HepG2 (cell line): Measurements from ENCODE around the gene CPVL. TPM values are rescaled to one million over a fixed set of nuclear protein-coding genes. Genes with fewer than 3 reads are reported as not detected.

Source experiments
- NFIC ChIP-seq: IDR thresholded peaks from 2 replicates; pipeline ENCODE4 v1.6.1; 2012; ENCODE audit warnings: mild to moderate bottlenecking, low read length, inconsistent platforms
- PRPF4 ChIP-seq: fragments of 200-400 bp; formaldehyde crosslinking; IDR thresholded peaks from 2 replicates; pipeline ENCODE4 v1.6.1; 2016; ENCODE audit warnings: low read length, low read depth; ENCODE audit not compliant: poor library complexity, severe bottlenecking
- RFXAP ChIP-seq: sonication (generic); formaldehyde crosslinking; IDR thresholded peaks from 2 replicates; pipeline ENCODE4 v1.4.0; 2020; ENCODE audit warnings: missing genetic modification reagents, borderline replicate concordance
- SKI ChIP-seq: fragments of 450-650 bp; IDR thresholded peaks from one replicate; pipeline ENCODE4 v1.6.1; 2018; ENCODE audit warnings: mild to moderate bottlenecking; ENCODE audit not compliant: partially characterized antibody
- TOPORS ChIP-seq: sonication (generic); formaldehyde crosslinking; IDR thresholded peaks from 2 replicates; pipeline ENCODE4 v1.8.0; 2023; ENCODE audit warnings: mild to moderate bottlenecking, missing genetic modification reagents
- ZNF296 ChIP-seq: sonication (generic); formaldehyde crosslinking; conservative IDR thresholded peaks from 2 replicates; pipeline ENCODE4 v1.5.0; 2020; ENCODE audit warnings: mild to moderate bottlenecking, missing genetic modification reagents
- ZZZ3 ChIP-seq: sonication (generic); formaldehyde crosslinking; IDR thresholded peaks from 2 replicates; pipeline ENCODE4 v1.4.0; 2020; ENCODE audit warnings: missing genetic modification reagents, mild to moderate bottlenecking, borderline replicate concordance
- polyA plus RNA-seq, 8 experiments: library from polyadenylated mRNA; depleted of rRNA in 3 of 8; stranded (reverse) in 7 of 8; unstranded in 1 of 8; fragments of >200 nt; fragmentation: Illumina TruSeq in 4 of 8; extraction: Trizol in 4 of 8; gene quantifications; 2 replicates each; pipeline versions ENCODE4 v1.2.1 to v1.2.3, GENCODE V29; 2011 to 2016; ENCODE audit warnings: low read depth in 4 of 8, missing spikeins in 1 of 8, mixed read lengths in 1 of 8; ENCODE audit not compliant: insufficient read depth in 1 of 8
- total RNA-seq, 5 experiments: library from RNA; depleted of rRNA; stranded (reverse); fragments of >200 nt; fragmentation: Illumina TruSeq; extraction: Trizol; gene quantifications; 2 replicates each; pipeline ENCODE4 v1.2.3, GENCODE V29; 2016; ENCODE audit warnings: low read depth in 1 of 5
- TF ChIP-seq, protein P1 (sequence below): sonication (generic); formaldehyde crosslinking; IDR thresholded peaks from 2 replicates; pipeline ENCODE4 v1.4.0; 2020; ENCODE audit warnings: missing genetic modification reagents
- TF ChIP-seq, protein P2 (sequence below): sonication (generic); formaldehyde crosslinking; conservative IDR thresholded peaks from 2 replicates; pipeline ENCODE4 v1.4.0; 2020; ENCODE audit warnings: mild to moderate bottlenecking, missing genetic modification reagents, moderate library complexity
- TF ChIP-seq, protein P3 (sequence below): sonication (generic); IDR thresholded peaks from 2 replicates; pipeline ENCODE4 v1.6.1; 2016; ENCODE audit warnings: low read depth, borderline replicate concordance
- TF ChIP-seq, protein P4 (sequence below): sonication (generic); formaldehyde crosslinking; IDR thresholded peaks from 2 replicates; pipeline ENCODE4 v1.9.0; 2022; ENCODE audit warnings: low read depth, missing genetic modification reagents
- TF ChIP-seq, protein P5 (sequence below): sonication (generic); formaldehyde crosslinking; IDR thresholded peaks from 2 replicates; pipeline ENCODE4 v1.4.0; 2020; ENCODE audit warnings: missing genetic modification reagents, borderline replicate concordance

Gene CPVL
- total and polyA plus RNA-seq, 2 of the 13 experiments (the other 11 are each of a cell fraction or from before 2014, with no cell fraction given), result 59.2 to 294 TPM

DNA sequence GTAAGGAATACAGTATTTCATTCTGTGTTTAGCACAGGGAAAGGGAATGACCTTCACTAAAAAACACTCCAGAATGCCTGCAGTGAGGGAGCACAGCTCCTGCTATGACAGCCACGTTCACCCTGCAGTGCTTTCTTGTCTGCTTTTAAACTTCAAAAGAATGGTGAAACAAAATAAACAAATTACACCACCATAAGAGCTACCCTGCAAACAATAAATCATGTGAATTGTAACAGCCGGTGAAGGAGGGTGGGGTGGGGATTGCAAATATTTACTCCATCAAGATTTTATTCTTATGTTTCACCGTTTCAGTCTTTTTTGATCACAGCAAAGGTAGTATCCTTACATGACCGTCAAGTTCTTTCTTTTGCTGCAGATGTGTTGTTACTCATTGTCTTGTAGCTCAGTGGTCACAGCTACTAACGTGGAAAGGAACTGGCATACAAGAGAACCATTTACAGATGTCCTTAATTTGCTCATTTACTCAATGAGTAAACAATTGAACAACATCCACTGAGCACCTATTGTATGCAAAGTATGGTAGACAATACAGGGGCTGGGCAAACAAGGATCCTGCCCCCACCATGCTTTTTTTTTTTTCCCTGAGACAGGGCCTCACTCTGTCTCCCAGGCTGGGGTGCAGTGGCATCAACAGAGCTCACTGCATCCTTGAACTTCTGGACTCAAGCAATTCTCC is 44.2 kb upstream of the CPVL start (continued):
- TF ChIP-seq, protein P1, sequence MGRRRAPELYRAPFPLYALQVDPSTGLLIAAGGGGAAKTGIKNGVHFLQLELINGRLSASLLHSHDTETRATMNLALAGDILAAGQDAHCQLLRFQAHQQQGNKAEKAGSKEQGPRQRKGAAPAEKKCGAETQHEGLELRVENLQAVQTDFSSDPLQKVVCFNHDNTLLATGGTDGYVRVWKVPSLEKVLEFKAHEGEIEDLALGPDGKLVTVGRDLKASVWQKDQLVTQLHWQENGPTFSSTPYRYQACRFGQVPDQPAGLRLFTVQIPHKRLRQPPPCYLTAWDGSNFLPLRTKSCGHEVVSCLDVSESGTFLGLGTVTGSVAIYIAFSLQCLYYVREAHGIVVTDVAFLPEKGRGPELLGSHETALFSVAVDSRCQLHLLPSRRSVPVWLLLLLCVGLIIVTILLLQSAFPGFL (CRISPR knock-in tag), result no peak
- TF ChIP-seq ZZZ3 (CRISPR knock-in tag) (no peak), ZNF296 (CRISPR knock-in tag) (no peak), TOPORS (CRISPR knock-in tag) (no peak), SKI (peak; percentile 72), PRPF4 (no peak), NFIC (peak; percentile 91), RFXAP (no peak)
- TF ChIP-seq, protein P2, sequence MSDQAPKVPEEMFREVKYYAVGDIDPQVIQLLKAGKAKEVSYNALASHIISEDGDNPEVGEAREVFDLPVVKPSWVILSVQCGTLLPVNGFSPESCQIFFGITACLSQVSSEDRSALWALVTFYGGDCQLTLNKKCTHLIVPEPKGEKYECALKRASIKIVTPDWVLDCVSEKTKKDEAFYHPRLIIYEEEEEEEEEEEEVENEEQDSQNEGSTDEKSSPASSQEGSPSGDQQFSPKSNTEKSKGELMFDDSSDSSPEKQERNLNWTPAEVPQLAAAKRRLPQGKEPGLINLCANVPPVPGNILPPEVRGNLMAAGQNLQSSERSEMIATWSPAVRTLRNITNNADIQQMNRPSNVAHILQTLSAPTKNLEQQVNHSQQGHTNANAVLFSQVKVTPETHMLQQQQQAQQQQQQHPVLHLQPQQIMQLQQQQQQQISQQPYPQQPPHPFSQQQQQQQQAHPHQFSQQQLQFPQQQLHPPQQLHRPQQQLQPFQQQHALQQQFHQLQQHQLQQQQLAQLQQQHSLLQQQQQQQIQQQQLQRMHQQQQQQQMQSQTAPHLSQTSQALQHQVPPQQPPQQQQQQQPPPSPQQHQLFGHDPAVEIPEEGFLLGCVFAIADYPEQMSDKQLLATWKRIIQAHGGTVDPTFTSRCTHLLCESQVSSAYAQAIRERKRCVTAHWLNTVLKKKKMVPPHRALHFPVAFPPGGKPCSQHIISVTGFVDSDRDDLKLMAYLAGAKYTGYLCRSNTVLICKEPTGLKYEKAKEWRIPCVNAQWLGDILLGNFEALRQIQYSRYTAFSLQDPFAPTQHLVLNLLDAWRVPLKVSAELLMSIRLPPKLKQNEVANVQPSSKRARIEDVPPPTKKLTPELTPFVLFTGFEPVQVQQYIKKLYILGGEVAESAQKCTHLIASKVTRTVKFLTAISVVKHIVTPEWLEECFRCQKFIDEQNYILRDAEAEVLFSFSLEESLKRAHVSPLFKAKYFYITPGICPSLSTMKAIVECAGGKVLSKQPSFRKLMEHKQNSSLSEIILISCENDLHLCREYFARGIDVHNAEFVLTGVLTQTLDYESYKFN, result peak; percentile 84
- TF ChIP-seq, protein P3, sequence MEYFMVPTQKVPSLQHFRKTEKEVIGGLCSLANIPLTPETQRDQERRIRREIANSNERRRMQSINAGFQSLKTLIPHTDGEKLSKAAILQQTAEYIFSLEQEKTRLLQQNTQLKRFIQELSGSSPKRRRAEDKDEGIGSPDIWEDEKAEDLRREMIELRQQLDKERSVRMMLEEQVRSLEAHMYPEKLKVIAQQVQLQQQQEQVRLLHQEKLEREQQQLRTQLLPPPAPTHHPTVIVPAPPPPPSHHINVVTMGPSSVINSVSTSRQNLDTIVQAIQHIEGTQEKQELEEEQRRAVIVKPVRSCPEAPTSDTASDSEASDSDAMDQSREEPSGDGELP, result peak; percentile 85; the same call in 1 of the 2 replicates
- TF ChIP-seq, protein P4, sequence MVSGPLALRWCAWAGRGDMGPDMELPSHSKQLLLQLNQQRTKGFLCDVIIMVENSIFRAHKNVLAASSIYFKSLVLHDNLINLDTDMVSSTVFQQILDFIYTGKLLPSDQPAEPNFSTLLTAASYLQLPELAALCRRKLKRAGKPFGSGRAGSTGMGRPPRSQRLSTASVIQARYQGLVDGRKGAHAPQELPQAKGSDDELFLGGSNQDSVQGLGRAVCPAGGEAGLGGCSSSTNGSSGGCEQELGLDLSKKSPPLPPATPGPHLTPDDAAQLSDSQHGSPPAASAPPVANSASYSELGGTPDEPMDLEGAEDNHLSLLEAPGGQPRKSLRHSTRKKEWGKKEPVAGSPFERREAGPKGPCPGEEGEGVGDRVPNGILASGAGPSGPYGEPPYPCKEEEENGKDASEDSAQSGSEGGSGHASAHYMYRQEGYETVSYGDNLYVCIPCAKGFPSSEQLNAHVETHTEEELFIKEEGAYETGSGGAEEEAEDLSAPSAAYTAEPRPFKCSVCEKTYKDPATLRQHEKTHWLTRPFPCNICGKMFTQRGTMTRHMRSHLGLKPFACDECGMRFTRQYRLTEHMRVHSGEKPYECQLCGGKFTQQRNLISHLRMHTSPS (CRISPR knock-in tag), result no peak
- TF ChIP-seq, protein P5, sequence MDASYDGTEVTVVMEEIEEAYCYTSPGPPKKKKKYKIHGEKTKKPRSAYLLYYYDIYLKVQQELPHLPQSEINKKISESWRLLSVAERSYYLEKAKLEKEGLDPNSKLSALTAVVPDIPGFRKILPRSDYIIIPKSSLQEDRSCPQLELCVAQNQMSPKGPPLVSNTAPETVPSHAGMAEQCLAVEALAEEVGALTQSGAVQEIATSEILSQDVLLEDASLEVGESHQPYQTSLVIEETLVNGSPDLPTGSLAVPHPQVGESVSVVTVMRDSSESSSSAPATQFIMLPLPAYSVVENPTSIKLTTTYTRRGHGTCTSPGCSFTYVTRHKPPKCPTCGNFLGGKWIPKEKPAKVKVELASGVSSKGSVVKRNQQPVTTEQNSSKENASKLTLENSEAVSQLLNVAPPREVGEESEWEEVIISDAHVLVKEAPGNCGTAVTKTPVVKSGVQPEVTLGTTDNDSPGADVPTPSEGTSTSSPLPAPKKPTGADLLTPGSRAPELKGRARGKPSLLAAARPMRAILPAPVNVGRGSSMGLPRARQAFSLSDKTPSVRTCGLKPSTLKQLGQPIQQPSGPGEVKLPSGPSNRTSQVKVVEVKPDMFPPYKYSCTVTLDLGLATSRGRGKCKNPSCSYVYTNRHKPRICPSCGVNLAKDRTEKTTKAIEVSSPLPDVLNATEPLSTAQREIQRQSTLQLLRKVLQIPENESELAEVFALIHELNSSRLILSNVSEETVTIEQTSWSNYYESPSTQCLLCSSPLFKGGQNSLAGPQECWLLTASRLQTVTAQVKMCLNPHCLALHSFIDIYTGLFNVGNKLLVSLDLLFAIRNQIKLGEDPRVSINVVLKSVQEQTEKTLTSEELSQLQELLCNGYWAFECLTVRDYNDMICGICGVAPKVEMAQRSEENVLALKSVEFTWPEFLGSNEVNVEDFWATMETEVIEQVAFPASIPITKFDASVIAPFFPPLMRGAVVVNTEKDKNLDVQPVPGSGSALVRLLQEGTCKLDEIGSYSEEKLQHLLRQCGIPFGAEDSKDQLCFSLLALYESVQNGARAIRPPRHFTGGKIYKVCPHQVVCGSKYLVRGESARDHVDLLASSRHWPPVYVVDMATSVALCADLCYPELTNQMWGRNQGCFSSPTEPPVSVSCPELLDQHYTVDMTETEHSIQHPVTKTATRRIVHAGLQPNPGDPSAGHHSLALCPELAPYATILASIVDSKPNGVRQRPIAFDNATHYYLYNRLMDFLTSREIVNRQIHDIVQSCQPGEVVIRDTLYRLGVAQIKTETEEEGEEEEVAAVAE, result peak; percentile 4; the same call in 1 of the 2 replicates
